Loucy (cell line): ENCODE measurements around the gene L3MBTL4.

Source experiments
- H2AFZ ChIP-seq: fragments of 200-600 bp; sonication (generic); 2 replicates; pipeline ENCODE4 v1.6.0; 2016; ENCODE audit warnings: antibody characterized with exemption, mild to moderate bottlenecking, low read length, moderate library complexity
- H3F3A ChIP-seq: fragments of 200-600 bp; 2 replicates; pipeline ENCODE4 v1.6.0; 2016; ENCODE audit warnings: antibody characterized with exemption, low read depth, mild to moderate bottlenecking
- H3K27me3 ChIP-seq: fragments of 200-600 bp; sonication (generic); 2 replicates; pipeline ENCODE4 v1.6.1; 2014; ENCODE audit warnings: low read length, mild to moderate bottlenecking; ENCODE audit not compliant: insufficient read depth, poor library complexity, severe bottlenecking
- H3K36me3 ChIP-seq: fragments of 200-600 bp; sonication (generic); 2 replicates; pipeline ENCODE4 v1.6.1; 2016; ENCODE audit warnings: low read length; ENCODE audit not compliant: insufficient read depth
- H3K4me1 ChIP-seq: fragments of 200-600 bp; sonication (generic); 2 replicates; pipeline ENCODE4 v1.5.1; 2014; ENCODE audit warnings: low read length, mild to moderate bottlenecking; ENCODE audit not compliant: insufficient read depth, poor library complexity, severe bottlenecking
- H3K4me2 ChIP-seq: fragments of 200-600 bp; sonication (generic); 2 replicates; pipeline ENCODE4 v1.6.0; 2014; ENCODE audit warnings: antibody characterized with exemption, low read length, low read depth, mild to moderate bottlenecking; ENCODE audit not compliant: poor library complexity, severe bottlenecking
- H3K4me3 ChIP-seq: fragments of 200-600 bp; sonication (generic); 2 replicates; pipeline ENCODE4 v1.5.1; 2014; ENCODE audit warnings: low read length, mild to moderate bottlenecking, mixed read lengths; ENCODE audit not compliant: poor library complexity, severe bottlenecking
- H3K79me2 ChIP-seq: fragments of 200-600 bp; sonication (generic); 2 replicates; pipeline ENCODE4 v1.6.1; 2014; ENCODE audit warnings: low read length; ENCODE audit not compliant: insufficient read depth
- H3K9ac ChIP-seq: fragments of 200-600 bp; sonication (generic); 2 replicates; pipeline ENCODE4 v1.6.0; 2014; ENCODE audit warnings: mild to moderate bottlenecking, low read depth, low read length, moderate library complexity; ENCODE audit not compliant: poor library complexity, severe bottlenecking
- H3K9me2 ChIP-seq: fragments of 200-600 bp; sonication (generic); replicated peaks from 2 replicates; pipeline ENCODE4 v1.6.1; 2016; ENCODE audit warnings: low read depth, low read length, mixed read lengths
- H3K9me3 ChIP-seq: fragments of 200-600 bp; sonication (generic); 2 replicates; pipeline ENCODE4 v1.6.1; 2014; ENCODE audit warnings: mild to moderate bottlenecking, antibody characterized with exemption, low read length, low read depth; ENCODE audit not compliant: insufficient read depth
- H4K20me1 ChIP-seq: fragments of 200-600 bp; sonication (generic); 2 replicates; pipeline ENCODE4 v1.6.0; 2014; ENCODE audit warnings: antibody characterized with exemption, low read length, mild to moderate bottlenecking; ENCODE audit not compliant: insufficient read depth, poor library complexity, severe bottlenecking
- EZH2phosphoT487 ChIP-seq: fragments of 200-600 bp; IDR thresholded peaks from 2 replicates; pipeline ENCODE4 v1.6.1; 2018; ENCODE audit warnings: antibody characterized with exemption, mild to moderate bottlenecking, moderate library complexity, borderline replicate concordance
- TF ChIP-seq, protein P1 (sequence below): fragments of 200-600 bp; sonication (generic); conservative IDR thresholded peaks from 2 replicates; pipeline ENCODE4 v1.5.1; 2014; ENCODE audit warnings: mild to moderate bottlenecking, antibody characterized with exemption, low read length

The L3MBTL4 gene

GRCh38 chr18:5986257-5986931 is 428.3 kb downstream of the L3MBTL4 start:
- Histone ChIP-seq H2AFZ (no peak overlapping the region), H3K4me2 (no peak overlapping the region), H3K9ac (no peak overlapping the region), H3K9me2 (no peaks in the 10 kb centered on the region), H3K4me1 (no peaks in the 10 kb centered on the region), H3F3A (no peaks in the 10 kb centered on the region), H3K27me3 (no peaks in the 10 kb centered on the region), H3K79me2 (no peaks in the 10 kb centered on the region), H3K9me3 (no peaks in the 10 kb centered on the region), H3K4me3 (no peak overlapping the region), H4K20me1 (no peaks in the 10 kb centered on the region), H3K36me3 (no peaks in the 10 kb centered on the region)
- TF ChIP-seq, protein P1, sequence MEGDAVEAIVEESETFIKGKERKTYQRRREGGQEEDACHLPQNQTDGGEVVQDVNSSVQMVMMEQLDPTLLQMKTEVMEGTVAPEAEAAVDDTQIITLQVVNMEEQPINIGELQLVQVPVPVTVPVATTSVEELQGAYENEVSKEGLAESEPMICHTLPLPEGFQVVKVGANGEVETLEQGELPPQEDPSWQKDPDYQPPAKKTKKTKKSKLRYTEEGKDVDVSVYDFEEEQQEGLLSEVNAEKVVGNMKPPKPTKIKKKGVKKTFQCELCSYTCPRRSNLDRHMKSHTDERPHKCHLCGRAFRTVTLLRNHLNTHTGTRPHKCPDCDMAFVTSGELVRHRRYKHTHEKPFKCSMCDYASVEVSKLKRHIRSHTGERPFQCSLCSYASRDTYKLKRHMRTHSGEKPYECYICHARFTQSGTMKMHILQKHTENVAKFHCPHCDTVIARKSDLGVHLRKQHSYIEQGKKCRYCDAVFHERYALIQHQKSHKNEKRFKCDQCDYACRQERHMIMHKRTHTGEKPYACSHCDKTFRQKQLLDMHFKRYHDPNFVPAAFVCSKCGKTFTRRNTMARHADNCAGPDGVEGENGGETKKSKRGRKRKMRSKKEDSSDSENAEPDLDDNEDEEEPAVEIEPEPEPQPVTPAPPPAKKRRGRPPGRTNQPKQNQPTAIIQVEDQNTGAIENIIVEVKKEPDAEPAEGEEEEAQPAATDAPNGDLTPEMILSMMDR, result no peak
- TF ChIP-seq EZH2phosphoT487, result no peak

- no peaks in the 10 kb centered on the region for H3K4me1 ChIP-seq
- TF ChIP-seq EZH2phosphoT487, result no peak
- TF ChIP-seq, protein P1, result no peak
- no peak overlapping the region for H3K9ac ChIP-seq
- H3K36me3 ChIP-seq, result no peaks in the 10 kb centered on the region
- H2AFZ ChIP-seq, result no peak overlapping the region
- H3F3A ChIP-seq, result no peaks in the 10 kb centered on the region
- no peaks in the 10 kb centered on the region for H3K9me2 ChIP-seq
- no peak overlapping the region for H3K4me3 ChIP-seq
- no peaks in the 10 kb centered on the region for H4K20me1 ChIP-seq
- H3K27me3 ChIP-seq, result no peaks in the 10 kb centered on the region
- H3K79me2 ChIP-seq, result no peaks in the 10 kb centered on the region
- no peaks in the 10 kb centered on the region for H3K9me3 ChIP-seq
- H3K4me2 ChIP-seq, result no peak overlapping the region
Measured at GRCh38 chr18:5984245-5984644, 430.5 kb downstream of the L3MBTL4 start.

DNA sequence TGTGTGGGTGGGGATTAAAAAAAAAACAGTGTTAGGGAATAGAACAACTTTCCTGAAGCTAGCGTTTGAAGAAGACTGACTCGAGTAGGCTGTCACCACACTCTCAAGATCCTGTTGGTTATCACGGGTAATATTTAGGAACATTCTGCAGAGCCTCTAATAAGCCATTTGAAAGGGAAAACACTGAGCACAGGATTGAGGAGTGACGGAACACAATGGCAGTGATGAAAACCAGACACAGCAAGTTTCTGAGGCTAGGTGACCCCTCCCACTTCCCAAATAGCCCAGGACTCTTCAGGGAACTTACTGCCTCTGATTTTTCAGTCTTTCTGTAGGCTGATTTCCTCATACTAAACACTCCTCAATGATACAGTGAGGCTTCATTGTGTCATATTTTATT is 431.2 kb downstream of the L3MBTL4 start:
- Histone ChIP-seq H2AFZ (no peak overlapping the region), H3K79me2 (no peaks in the 10 kb centered on the region), H3K4me1 (no peaks in the 10 kb centered on the region), H3K4me3 (no peak overlapping the region), H3K9me3 (no peaks in the 10 kb centered on the region), H3K9me2 (no peaks in the 10 kb centered on the region), H4K20me1 (no peaks in the 10 kb centered on the region), H3K4me2 (no peak overlapping the region), H3F3A (no peaks in the 10 kb centered on the region), H3K27me3 (no peaks in the 10 kb centered on the region), H3K36me3 (no peaks in the 10 kb centered on the region), H3K9ac (no peak overlapping the region)
- TF ChIP-seq, protein P1, result no peak
- no peak for TF ChIP-seq EZH2phosphoT487
